ENCODE results near the gene NAT9. TPM values are rescaled to one million over a fixed set of nuclear protein-coding genes. Genes with fewer than 3 reads are reported as not detected.

NAT9 gene
- total RNA-seq, 5 donors from 2014 or later (not counting 1 experiment from before 2014, with no cell fraction given): 37.2 to 74.4 (median 71.9) TPM

DNA sequence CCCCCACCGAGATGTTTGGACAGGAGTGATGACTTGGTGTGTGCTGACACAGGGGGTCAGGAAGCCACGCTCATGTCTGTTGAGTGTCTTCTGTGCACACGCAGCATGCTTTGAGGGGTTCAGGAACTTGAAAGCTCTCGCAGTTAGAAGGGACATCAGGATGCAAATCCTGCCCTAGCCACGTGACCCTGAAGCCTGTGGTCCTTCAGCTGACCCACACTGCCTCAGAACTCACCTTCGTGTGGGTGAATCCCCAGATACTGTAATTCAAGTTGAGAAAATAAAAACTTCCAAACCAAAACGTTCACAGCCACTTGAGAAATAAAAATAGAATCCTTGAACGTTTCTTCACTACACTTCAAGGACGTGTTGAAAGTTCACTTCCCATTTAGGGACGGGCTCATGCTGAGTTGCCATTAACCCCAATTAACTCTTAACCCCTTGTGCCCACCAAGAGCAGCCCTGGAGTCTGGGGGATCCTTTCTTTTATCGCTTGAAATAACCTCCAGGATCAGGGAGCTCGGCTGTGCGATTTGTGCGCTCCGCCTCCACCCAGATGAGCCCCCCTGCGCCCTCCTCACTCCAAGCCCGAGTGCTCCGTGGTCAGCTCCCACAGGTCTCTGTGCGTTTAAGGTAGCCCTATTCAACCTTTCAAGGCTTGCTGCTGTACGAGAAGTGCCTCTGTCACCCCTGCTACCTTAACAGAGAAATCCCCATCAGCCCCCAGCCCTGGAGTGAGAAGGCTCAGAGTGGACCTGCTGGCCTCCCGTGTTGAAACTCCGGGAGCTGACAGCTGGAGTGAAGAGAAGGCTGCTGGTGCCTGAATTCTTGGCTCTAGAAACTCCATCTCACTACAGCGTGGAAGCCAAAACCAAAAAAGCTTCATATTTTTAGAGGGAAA lies 36.2 kb upstream of the NAT9 start:
- no peaks in the 10 kb centered on the region for H3K4me1 ChIP-seq (ENCODE audit: control insufficient read depth in 1 of 2, extremely low read depth in 1 of 2, insufficient read depth in 2 of 2, low read length in 2 of 2)

DNA sequence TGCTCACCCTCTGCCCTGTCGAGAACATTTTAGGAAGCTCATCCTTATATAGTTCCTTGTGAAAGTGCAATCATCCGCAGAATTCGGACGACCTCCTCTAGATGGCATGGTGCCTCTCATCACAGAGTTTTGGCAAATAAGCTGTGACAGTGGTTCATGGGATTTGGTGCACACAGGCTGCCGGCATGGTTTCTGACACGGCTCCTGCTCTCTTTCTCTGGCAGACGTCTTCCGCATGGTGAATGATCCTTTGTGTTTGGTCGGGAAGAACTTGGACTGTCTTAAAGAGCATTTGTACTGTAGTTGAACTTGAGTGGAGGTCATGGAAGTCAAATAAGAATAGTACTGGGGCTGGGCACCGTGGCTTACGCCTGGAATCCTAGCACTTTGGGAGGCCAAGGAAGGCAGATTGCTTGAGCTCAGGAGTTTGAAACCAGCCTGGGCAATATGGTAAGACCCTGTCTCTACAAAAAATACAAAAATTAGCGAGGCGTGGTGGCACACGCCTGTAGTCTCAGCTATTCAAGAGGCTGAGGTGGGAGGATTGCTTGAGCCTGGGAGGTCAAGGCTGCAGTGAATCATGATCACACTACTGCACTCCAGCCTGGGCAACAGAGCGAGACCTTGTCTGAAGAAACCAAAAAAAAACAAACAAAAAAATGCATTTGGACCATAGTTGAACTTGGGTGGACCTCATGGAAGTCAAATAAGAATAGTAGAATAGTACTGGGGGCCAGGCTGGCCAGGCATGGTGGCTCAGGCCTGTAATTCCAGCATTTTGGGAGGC lies 34.7 kb upstream of the NAT9 start:
- no peak for ATAC-seq (replicated peaks in 1 of 4)
- Histone ChIP-seq H3K4me1 (ENCODE audit: control insufficient read depth in 1 of 2, extremely low read depth in 1 of 2, insufficient read depth in 2 of 2, low read length in 2 of 2) (no peaks in the 10 kb centered on the region), H3K27ac (ENCODE audit: low read length) (no peak overlapping the region), H3K27me3 (replicated peaks in 1 of 2; ENCODE audit: control insufficient read depth in 2 of 2, extremely low read depth in 1 of 2, insufficient read depth in 2 of 2, low read length in 1 of 2) (no peaks in the 10 kb centered on the region), H3K9me3 (no peaks in the 10 kb centered on the region), H3K4me3 (ENCODE audit: control insufficient read depth in 1 of 2, extremely low read depth in 1 of 2, low read length in 1 of 2) (no peak overlapping the region), H3K36me3 (ENCODE audit: control insufficient read depth in 2 of 2, extremely low read depth in 1 of 2, insufficient read depth in 1 of 2, low read length in 1 of 2) (peaks cover 9 to 41% of the 10 kb centered on the region in 2 donors)
- H3K4me1 Mint-ChIP-seq: peaks cover 0 to 4% (median 0%) of the 10 kb centered on the region in 3 donors
- POLR2A ChIA-PET: no interaction called here
- 94% methylated on average over 9 of the region's 15 CpGs for WGBS (ENCODE audit: insufficient coverage)
- no peaks in the 10 kb centered on the region for H3K9me3 Mint-ChIP-seq
- no peaks in the 10 kb centered on the region for H3K27me3 Mint-ChIP-seq
- CTCF ChIA-PET: interaction anchor here in 1 of 2 donors (0.5 to 0.6 kb wide), 2 partner anchors 153 to 190 kb away, joined by 3 to 7 read pairs; no protein-coding TSS in a partner anchor
- H3K4me3 Mint-ChIP-seq: no peak overlapping the region
- peaks cover 27% of the 10 kb centered on the region for H3K36me3 Mint-ChIP-seq
- no peak for DNase-seq
- H3K27ac Mint-ChIP-seq: no peak overlapping the region

More for the DNA sequence above, 36.2 kb upstream of the NAT9 start:
- Histone ChIP-seq H3K4me3 (ENCODE audit: control insufficient read depth in 1 of 2, extremely low read depth in 1 of 2, low read length in 1 of 2) (no peak overlapping the region), H3K27me3 (replicated peaks in 1 of 2; ENCODE audit: control insufficient read depth in 2 of 2, extremely low read depth in 1 of 2, insufficient read depth in 2 of 2, low read length in 1 of 2) (no peaks in the 10 kb centered on the region), H3K27ac (ENCODE audit: low read length) (no peak overlapping the region), H3K9me3 (no peaks in the 10 kb centered on the region), H3K36me3 (ENCODE audit: control insufficient read depth in 2 of 2, extremely low read depth in 1 of 2, insufficient read depth in 1 of 2, low read length in 1 of 2) (peaks cover 2 to 40% of the 10 kb centered on the region in 2 donors)
- no peak overlapping the region for H3K27ac Mint-ChIP-seq
- H3K4me3 Mint-ChIP-seq: no peak overlapping the region
- H3K9me3 Mint-ChIP-seq: no peaks in the 10 kb centered on the region
- POLR2A ChIA-PET: no interaction called here
- peaks cover 0 to 4% (median 0%) of the 10 kb centered on the region in 3 donors for H3K4me1 Mint-ChIP-seq
- 87% methylated on average over 18 of the region's 23 CpGs for WGBS (ENCODE audit: insufficient coverage)
- H3K27me3 Mint-ChIP-seq: no peaks in the 10 kb centered on the region
- ATAC-seq (replicated peaks in 1 of 4) (no peak), DNase-seq (no peak)
- H3K36me3 Mint-ChIP-seq: peaks cover 37% of the 10 kb centered on the region
- CTCF ChIA-PET: no interaction called here

DNA sequence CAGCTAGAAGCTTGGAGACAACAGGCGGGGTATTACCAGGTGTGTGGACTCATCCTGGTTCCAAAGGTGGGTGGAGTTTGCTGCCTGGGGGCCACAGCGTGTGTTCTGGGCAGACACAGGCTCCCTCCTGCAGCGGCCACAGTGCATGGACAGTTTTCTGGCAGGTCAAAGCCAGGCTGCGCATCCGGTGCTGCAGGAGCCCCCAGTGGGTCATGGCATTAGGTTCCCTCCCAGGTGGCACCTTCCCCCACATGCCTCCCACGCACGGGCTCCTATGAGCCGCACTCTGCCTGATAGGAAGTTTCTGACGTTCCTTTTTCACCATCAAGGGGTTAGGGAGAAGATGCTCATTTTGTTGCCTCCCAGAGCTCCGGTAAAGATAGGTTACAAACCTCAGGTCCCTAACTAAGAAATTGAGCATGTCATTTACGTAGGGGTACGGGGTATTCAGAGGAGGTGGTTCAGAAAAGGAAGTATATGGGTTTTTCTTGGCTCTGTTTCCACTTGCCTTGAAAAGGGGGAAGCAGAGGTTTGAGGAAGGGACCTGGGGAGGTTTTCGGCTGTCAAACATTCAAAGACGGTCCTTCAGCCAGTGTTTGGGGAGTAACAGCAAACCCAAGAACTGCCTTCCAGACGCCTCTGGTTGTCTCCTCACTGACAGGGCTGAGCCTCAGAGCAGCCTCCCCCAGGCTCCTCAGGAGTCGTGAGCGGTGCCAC lies 32.7 kb upstream of the NAT9 start:
- Histone ChIP-seq H3K27ac (ENCODE audit: low read length) (no peak overlapping the region), H3K9me3 (no peaks in the 10 kb centered on the region), H3K27me3 (replicated peaks in 1 of 2; ENCODE audit: control insufficient read depth in 2 of 2, extremely low read depth in 1 of 2, insufficient read depth in 2 of 2, low read length in 1 of 2) (no peaks in the 10 kb centered on the region), H3K4me3 (ENCODE audit: control insufficient read depth in 1 of 2, extremely low read depth in 1 of 2, low read length in 1 of 2) (no peak overlapping the region), H3K36me3 (ENCODE audit: control insufficient read depth in 2 of 2, extremely low read depth in 1 of 2, insufficient read depth in 1 of 2, low read length in 1 of 2) (peaks cover 9 to 54% of the 10 kb centered on the region in 2 donors), H3K4me1 (ENCODE audit: control insufficient read depth in 1 of 2, extremely low read depth in 1 of 2, insufficient read depth in 2 of 2, low read length in 2 of 2) (no peaks in the 10 kb centered on the region)
- ATAC-seq (replicated peaks in 1 of 4): no peak
- H3K27ac Mint-ChIP-seq: no peak overlapping the region
- peaks cover 0 to 9% (median 0%) of the 10 kb centered on the region in 3 donors for H3K4me1 Mint-ChIP-seq
- no peak overlapping the region for H3K4me3 Mint-ChIP-seq
- DNase-seq: no peak
- H3K36me3 Mint-ChIP-seq: peaks cover 26% of the 10 kb centered on the region
- ChIA-PET POLR2A (no interaction called here), CTCF (no interaction called here)
- no peaks in the 10 kb centered on the region for H3K9me3 Mint-ChIP-seq
- H3K27me3 Mint-ChIP-seq: no peaks in the 10 kb centered on the region
- 81% methylated on average over 11 of the region's 17 CpGs for WGBS (ENCODE audit: insufficient coverage)

DNA sequence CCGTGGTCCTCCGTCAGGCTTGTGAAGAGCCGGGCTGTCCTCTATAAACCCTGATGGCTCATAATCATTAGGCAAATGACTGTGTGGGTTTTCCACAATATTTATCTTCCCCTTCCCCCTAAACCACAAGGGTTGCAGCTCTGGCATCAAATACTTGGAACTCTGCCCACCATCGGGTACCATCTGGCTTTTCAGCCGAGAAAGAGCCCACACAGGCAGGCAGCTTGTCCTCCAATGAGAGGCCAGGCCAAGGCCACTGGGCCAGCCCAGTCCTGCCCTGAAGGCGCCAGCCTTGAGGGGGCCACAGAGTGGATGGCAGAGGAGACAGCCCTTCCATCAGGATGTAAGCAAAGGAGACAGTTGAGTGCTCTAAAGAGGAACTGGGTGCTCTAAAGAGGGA lies 31.8 kb upstream of the NAT9 start:
- 20% methylated on average over 2 of the region's 6 CpGs for WGBS (ENCODE audit: insufficient coverage)
- ChIA-PET POLR2A (no interaction called here), CTCF (interaction anchor here in 1 of 2 donors (0.5 kb wide), 1 partner anchor 150 kb away, joined by 10 read pairs; no protein-coding TSS in a partner anchor)
- Mint-ChIP-seq H3K4me1 (peaks cover 0 to 9% (median 0%) of the 10 kb centered on the region in 3 donors), H3K9me3 (no peaks in the 10 kb centered on the region), H3K36me3 (peaks cover 29% of the 10 kb centered on the region), H3K27ac (no peak overlapping the region), H3K4me3 (no peak overlapping the region), H3K27me3 (no peaks in the 10 kb centered on the region)
- DNase-seq (no peak), ATAC-seq (replicated peaks in 1 of 4) (no peak)
- no peak overlapping the region for H3K4me3 ChIP-seq (ENCODE audit: control insufficient read depth in 1 of 2, extremely low read depth in 1 of 2, low read length in 1 of 2)
- H3K4me1 ChIP-seq (ENCODE audit: control insufficient read depth in 1 of 2, extremely low read depth in 1 of 2, insufficient read depth in 2 of 2, low read length in 2 of 2): no peaks in the 10 kb centered on the region
- no peak overlapping the region for H3K27ac ChIP-seq (ENCODE audit: low read length)
- H3K36me3 ChIP-seq (ENCODE audit: control insufficient read depth in 2 of 2, extremely low read depth in 1 of 2, insufficient read depth in 1 of 2, low read length in 1 of 2): peaks cover 12 to 53% of the 10 kb centered on the region in 2 donors
- H3K27me3 ChIP-seq (replicated peaks in 1 of 2; ENCODE audit: control insufficient read depth in 2 of 2, extremely low read depth in 1 of 2, insufficient read depth in 2 of 2, low read length in 1 of 2): no peaks in the 10 kb centered on the region
- H3K9me3 ChIP-seq: no peaks in the 10 kb centered on the region

DNA sequence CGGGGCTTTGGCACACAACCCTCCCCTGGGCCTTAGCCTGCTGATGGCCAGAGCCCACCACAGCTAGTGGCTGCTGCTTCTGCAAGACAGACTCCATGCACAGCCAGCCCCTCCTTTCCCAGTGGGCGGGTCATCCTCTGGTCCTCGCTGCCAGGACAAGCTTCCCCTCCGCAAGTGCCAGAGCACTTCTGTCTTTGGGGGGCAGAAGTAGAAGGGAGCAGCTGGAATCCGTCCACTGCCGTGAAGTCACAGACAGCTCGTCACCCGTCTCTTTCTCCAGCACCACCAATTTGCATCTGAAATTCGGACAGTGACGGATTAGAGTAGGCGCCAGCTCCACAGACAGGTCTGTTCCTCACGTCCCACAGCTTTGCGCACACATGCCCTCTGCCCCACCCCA lies 31.3 kb upstream of the NAT9 start:
- H3K9me3 Mint-ChIP-seq: no peaks in the 10 kb centered on the region
- POLR2A ChIA-PET: no interaction called here
- CTCF ChIA-PET: interaction anchor here in 1 of 2 donors (0.6 kb wide), 1 partner anchor 12 kb away, joined by 4 read pairs; no protein-coding TSS in a partner anchor
- Histone ChIP-seq H3K27ac (ENCODE audit: low read length) (no peak overlapping the region), H3K27me3 (replicated peaks in 1 of 2; ENCODE audit: control insufficient read depth in 2 of 2, extremely low read depth in 1 of 2, insufficient read depth in 2 of 2, low read length in 1 of 2) (no peaks in the 10 kb centered on the region), H3K4me1 (ENCODE audit: control insufficient read depth in 1 of 2, extremely low read depth in 1 of 2, insufficient read depth in 2 of 2, low read length in 2 of 2) (no peaks in the 10 kb centered on the region), H3K36me3 (ENCODE audit: control insufficient read depth in 2 of 2, extremely low read depth in 1 of 2, insufficient read depth in 1 of 2, low read length in 1 of 2) (peaks cover 12 to 49% of the 10 kb centered on the region in 2 donors), H3K4me3 (ENCODE audit: control insufficient read depth in 1 of 2, extremely low read depth in 1 of 2, low read length in 1 of 2) (no peak overlapping the region), H3K9me3 (no peaks in the 10 kb centered on the region)
- no peak for ATAC-seq (replicated peaks in 1 of 4)
- H3K4me1 Mint-ChIP-seq: peaks cover 0 to 9% (median 0%) of the 10 kb centered on the region in 3 donors
- H3K27ac Mint-ChIP-seq: no peak overlapping the region
- H3K36me3 Mint-ChIP-seq: peaks cover 32% of the 10 kb centered on the region
- 96% methylated on average over 9 of the region's 13 CpGs for WGBS (ENCODE audit: insufficient coverage)
- no peaks in the 10 kb centered on the region for H3K27me3 Mint-ChIP-seq
- DNase-seq: no peak
- no peak overlapping the region for H3K4me3 Mint-ChIP-seq

DNA sequence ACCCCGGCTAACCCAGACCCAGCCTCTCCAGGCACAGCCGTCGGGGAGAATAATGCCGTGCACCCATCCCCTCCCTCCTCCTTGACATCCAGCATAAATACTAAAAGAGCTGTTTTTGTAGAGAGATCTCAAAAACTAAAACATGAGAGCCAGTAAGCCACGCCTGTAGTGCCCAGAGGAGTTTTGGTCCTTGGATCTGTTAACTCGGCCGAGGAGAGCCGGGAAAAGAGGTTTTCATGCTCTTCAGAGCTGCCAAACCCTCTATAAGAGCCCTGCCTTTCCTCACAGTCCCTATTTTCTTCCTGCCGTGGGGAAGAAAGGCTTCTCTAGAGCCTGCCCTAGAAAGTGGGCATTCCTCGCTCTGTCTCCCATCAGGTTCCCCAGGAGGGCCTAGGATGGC lies 30.2 kb upstream of the NAT9 start:
- peaks cover 18 to 51% of the 10 kb centered on the region in 2 donors for H3K36me3 ChIP-seq (ENCODE audit: control insufficient read depth in 2 of 2, extremely low read depth in 1 of 2, insufficient read depth in 1 of 2, low read length in 1 of 2)
- no peaks in the 10 kb centered on the region for H3K9me3 Mint-ChIP-seq
- DNase-seq (no peak), ATAC-seq (replicated peaks in 1 of 4) (no peak)
- peaks cover 36% of the 10 kb centered on the region for H3K36me3 Mint-ChIP-seq
- no peak overlapping the region for H3K27ac ChIP-seq (ENCODE audit: low read length)
- no peaks in the 10 kb centered on the region for H3K27me3 ChIP-seq (replicated peaks in 1 of 2; ENCODE audit: control insufficient read depth in 2 of 2, extremely low read depth in 1 of 2, insufficient read depth in 2 of 2, low read length in 1 of 2)
- H3K27ac Mint-ChIP-seq: no peak overlapping the region
- H3K27me3 Mint-ChIP-seq: no peaks in the 10 kb centered on the region
- WGBS (ENCODE audit: insufficient coverage): 93% methylated on average over 3 of the region's 10 CpGs
- POLR2A ChIA-PET: no interaction called here
- CTCF ChIA-PET: no interaction called here
- no peaks in the 10 kb centered on the region for H3K9me3 ChIP-seq
- H3K4me1 Mint-ChIP-seq: peaks cover 0 to 9% (median 0%) of the 10 kb centered on the region in 3 donors
- no peak overlapping the region for H3K4me3 ChIP-seq (ENCODE audit: control insufficient read depth in 1 of 2, extremely low read depth in 1 of 2, low read length in 1 of 2)
- H3K4me1 ChIP-seq (ENCODE audit: control insufficient read depth in 1 of 2, extremely low read depth in 1 of 2, insufficient read depth in 2 of 2, low read length in 2 of 2): no peaks in the 10 kb centered on the region
- no peak overlapping the region for H3K4me3 Mint-ChIP-seq

Measured in T-cell (primary cell).